Panc1 (cell line): ENCODE results near the gene KANK4. TPM values are rescaled to one million over a fixed set of nuclear protein-coding genes. Genes with fewer than 3 reads are reported as not detected.

ENCODE experiments used
- ATAC-seq: fragments of 200-7000 bp; cut with Tn5 transposase; 2 replicates; pipeline ENCODE4 v1.9.1; 2020; ENCODE audit warnings: mild to moderate bottlenecking, moderate library complexity
- BruUV-seq: library from RNA; stranded (reverse); fragments of 400-500 nt; replicated peaks from 2 replicates; lab custom pipeline; 2021; lab: Mats Ljungman, UMichigan
- CTCF ChIA-PET: fragments of 300-600 bp; sonication (Branson Sonifier 250); formaldehyde crosslinking; loops from one replicate; lab custom pipeline; 2022; ENCODE audit warnings: antibody characterized with exemption; lab: Charles Lee
- POLR2A ChIA-PET: fragments of 300-600 bp; sonication (Branson Sonifier 250); formaldehyde crosslinking; loops from one replicate; lab custom pipeline; 2022; ENCODE audit warnings: antibody characterized with exemption; lab: Charles Lee
- DNase-seq: peaks from one replicate; pipeline ENCODE4 v3.0.0-alpha.2; 2010; ENCODE audit warnings: low read depth, low spot score
- H3K27ac ChIP-seq: 2 replicates; pipeline ENCODE4 v1.5.1; 2011; ENCODE audit warnings: mild to moderate bottlenecking, low read length, inconsistent platforms
- H3K27me3 ChIP-seq: fragments of 200-500 bp; sonication (Bioruptor generic); 2 replicates; pipeline ENCODE4 v1.6.0; 2014; ENCODE audit warnings: low read length, inconsistent platforms; ENCODE audit not compliant: control insufficient read depth, insufficient read depth
- H3K36me3 ChIP-seq: fragments of 200-500 bp; sonication (Bioruptor generic); 2 replicates; pipeline ENCODE4 v1.5.1; 2014; ENCODE audit warnings: inconsistent platforms, mild to moderate bottlenecking, low read length, moderate library complexity; ENCODE audit not compliant: control insufficient read depth, insufficient read depth
- H3K4me1 ChIP-seq: 2 replicates; pipeline ENCODE4 v1.5.1; 2011; ENCODE audit warnings: inconsistent platforms, mild to moderate bottlenecking, low read length, moderate library complexity; ENCODE audit not compliant: control insufficient read depth, insufficient read depth
- H3K4me3 ChIP-seq, 2 experiments: 2 replicates each; pipeline ENCODE4 v1.5.1; 2011 to 2012; ENCODE audit warnings: low read depth in 2 of 2, low read length in 2 of 2, mild to moderate bottlenecking in 2 of 2, inconsistent platforms in 1 of 2, moderate library complexity in 1 of 2
- H3K9me3 ChIP-seq: fragments of 200-500 bp; sonication (Bioruptor generic); 2 replicates; pipeline ENCODE4 v1.5.1; 2014; ENCODE audit warnings: low read depth, mild to moderate bottlenecking, inconsistent platforms, low read length, moderate library complexity; ENCODE audit not compliant: control insufficient read depth, insufficient read depth
- CTCF ChIP-seq: fragments of 450-650 bp; IDR thresholded peaks from 2 replicates; pipeline ENCODE4 v1.5.1; 2017; ENCODE audit warnings: mild to moderate bottlenecking
- POLR2AphosphoS5 ChIP-seq: IDR thresholded peaks from 2 replicates; pipeline ENCODE4 v1.6.1; 2012; ENCODE audit warnings: mild to moderate bottlenecking, low read depth, low read length, moderate library complexity
- REST ChIP-seq, 2 experiments: IDR thresholded peaks; 2 replicates each; pipeline ENCODE4 v1.6.1; 2011 to 2012; ENCODE audit warnings: low read depth in 2 of 2, control low read depth in 1 of 2, low read length in 1 of 2, mild to moderate bottlenecking in 1 of 2, moderate library complexity in 1 of 2; ENCODE audit not compliant: insufficient read depth in 1 of 2
- SIN3A ChIP-seq: IDR thresholded peaks from 2 replicates; pipeline ENCODE4 v1.6.1; 2012; ENCODE audit warnings: low read depth, mild to moderate bottlenecking, low read length, moderate library complexity, borderline replicate concordance; ENCODE audit not compliant: insufficient read depth
- TCF7L2 ChIP-seq: IDR thresholded peaks from 2 replicates; pipeline ENCODE4 v1.6.1; 2011; ENCODE audit warnings: mild to moderate bottlenecking, low read depth, low read length, inconsistent platforms
- in situ Hi-C: cut with HindIII; loops from 2 replicates; pipeline ENCODE4 v1.10.0; 2016; ENCODE audit warnings: low sequenced_read_pairs, low pct_unique_long_range_greater_than_20kb
- intact Hi-C: fragments of 100-400 bp; cut with micrococcal nuclease; formaldehyde crosslinking; loops from one replicate; pipeline ENCODE4 v1.10.0; 2022; ENCODE audit not compliant: unreplicated experiment
- total RNA-seq: library from RNA; stranded (reverse); gene quantifications from one replicate; pipeline ENCODE4 v1.2.1, GENCODE V29; 2021; ENCODE audit not compliant: unreplicated experiment

KANK4 gene
- total RNA-seq, 1 experiment from 2014 or later: 0.18 TPM

- in situ Hi-C loops (no loop called here), intact Hi-C loops (no loop called here)
- ATAC-seq: no peak
- Histone ChIP-seq H3K9me3 (peaks cover 8% of the 10 kb centered on the region), H3K4me1 (no peaks in the 10 kb centered on the region), H3K27me3 (no peaks in the 10 kb centered on the region), H3K4me3 (no peak overlapping the region), H3K27ac (no peak overlapping the region), H3K36me3 (no peaks in the 10 kb centered on the region)
- TF ChIP-seq CTCF: no peak
- no TSS peak for BruUV-seq
- CTCF ChIA-PET: interaction anchor here (0.6 kb wide), 1 partner anchor 208 kb away, joined by 6 read pairs; no protein-coding TSS in a partner anchor
- POLR2A ChIA-PET: no interaction called here
- DNase-seq: no peak
Measured at GRCh38 chr1:62212411-62212810, 106.8 kb downstream of the KANK4 start.

DNA sequence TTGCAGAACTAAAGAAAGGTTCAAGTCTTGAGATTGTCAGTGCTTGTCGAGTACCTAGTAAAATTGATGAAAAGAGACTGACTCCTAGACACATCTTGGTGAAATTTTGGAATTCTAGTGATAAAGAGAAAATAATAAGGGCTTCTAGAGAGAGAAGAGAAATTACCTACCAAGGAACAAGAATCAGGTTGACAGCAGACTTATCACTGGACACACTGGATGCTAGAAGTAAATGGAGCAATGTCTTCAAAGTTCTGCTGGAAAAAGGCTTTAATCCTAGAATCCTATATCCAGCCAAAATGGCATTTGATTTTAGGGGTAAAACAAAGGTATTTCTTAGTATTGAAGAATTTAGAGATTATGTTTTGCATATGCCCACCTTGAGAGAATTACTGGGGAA is 108.3 kb downstream of the KANK4 start:
- ChIA-PET POLR2A (no interaction called here), CTCF (no interaction called here)
- in situ Hi-C loops: no loop called here
- no peaks in the 10 kb centered on the region for H3K27me3 ChIP-seq
- ATAC-seq (no peak), DNase-seq (no peak)
- H3K27ac ChIP-seq: no peak overlapping the region
- intact Hi-C loops: no loop called here
- TF ChIP-seq REST (IDR thresholded peaks at IDR 0.05; ENCODE audit: insufficient read depth in 1 of 2, low read depth in 2 of 2, low read length in 1 of 2) (no peak), TCF7L2 (no peak), SIN3A (no peak), POLR2AphosphoS5 (no peak), CTCF (no peak)
- no peaks in the 10 kb centered on the region for H3K4me1 ChIP-seq
- no peaks in the 10 kb centered on the region for H3K36me3 ChIP-seq
- peaks cover 12% of the 10 kb centered on the region for H3K9me3 ChIP-seq
- no TSS peak for BruUV-seq
- H3K4me3 ChIP-seq: no peak overlapping the region
